Stimulated activated naive CD8-positive, alpha-beta T cell treated with anti-CD3 and anti-CD28 coated beads, Interleukin-15, amount 100 ng/mL, for 72 hours (primary cell): ENCODE data around the gene SLMAP.
"Not testable (repeated sequence)": the region's sequence is repeated elsewhere in the genome, so short reads cannot be mapped to it uniquely, and the experiment has no call there.

Experiments used
- ATAC-seq: fragments of 150-1000 bp; cut with Tn5 transposase; 2 replicates; pipeline ENCODE4 v1.10.0; 2021; ENCODE audit warnings: mild to moderate bottlenecking, moderate library complexity
- DNase-seq, 2 donors: peaks; one replicate each; pipeline ENCODE4 v3.0.0; 2021 to 2022
- H3K27ac Mint-ChIP-seq, 2 donors: one replicate each; pipeline ENCODE4 v1.8.0; 2022; ENCODE audit warnings: mild to moderate bottlenecking in 2 of 2, mixed read lengths in 2 of 2, moderate library complexity in 2 of 2
- H3K27me3 Mint-ChIP-seq: one replicate; pipeline ENCODE4 v1.8.0; 2022; ENCODE audit warnings: mixed read lengths
- H3K4me1 Mint-ChIP-seq: one replicate; pipeline ENCODE4 v1.8.0; 2022; ENCODE audit warnings: mild to moderate bottlenecking, mixed read lengths
- H3K4me3 Mint-ChIP-seq, 2 donors: one replicate each; pipeline ENCODE4 v1.8.0; 2022; ENCODE audit warnings: mild to moderate bottlenecking in 2 of 2, mixed read lengths in 2 of 2, moderate library complexity in 1 of 2
- H3K9me3 Mint-ChIP-seq, 2 donors: one replicate each; pipeline ENCODE4 v1.8.0; 2022; ENCODE audit warnings: mixed read lengths in 2 of 2

Gene SLMAP

DNA sequence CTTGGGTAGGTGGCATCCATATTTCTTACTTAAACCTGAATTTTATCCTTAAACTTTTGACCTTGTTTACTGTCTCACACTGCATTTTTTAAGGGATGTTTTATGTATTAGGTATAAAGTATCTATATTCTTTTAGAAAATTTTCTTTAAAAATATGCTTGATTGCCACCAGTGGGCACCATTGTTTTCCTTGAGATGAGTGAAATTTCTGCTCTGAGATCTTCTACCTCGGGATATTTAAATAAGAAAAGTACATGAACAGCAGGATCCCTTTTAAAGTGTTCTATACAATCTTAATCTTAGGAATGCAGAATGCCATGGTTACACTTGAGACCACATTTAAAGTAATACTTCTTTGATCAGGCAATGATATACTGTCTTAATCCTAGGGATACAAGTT, 108.7 kb downstream of the SLMAP start:
- no peaks in the 10 kb centered on the region for H3K4me1 Mint-ChIP-seq
- H3K27me3 Mint-ChIP-seq, result no peaks in the 10 kb centered on the region
- ATAC-seq (no peak), DNase-seq (no peak)
- no peak overlapping the region for H3K27ac Mint-ChIP-seq
- no peak overlapping the region for H3K4me3 Mint-ChIP-seq
- no peaks in the 10 kb centered on the region for H3K9me3 Mint-ChIP-seq

DNA sequence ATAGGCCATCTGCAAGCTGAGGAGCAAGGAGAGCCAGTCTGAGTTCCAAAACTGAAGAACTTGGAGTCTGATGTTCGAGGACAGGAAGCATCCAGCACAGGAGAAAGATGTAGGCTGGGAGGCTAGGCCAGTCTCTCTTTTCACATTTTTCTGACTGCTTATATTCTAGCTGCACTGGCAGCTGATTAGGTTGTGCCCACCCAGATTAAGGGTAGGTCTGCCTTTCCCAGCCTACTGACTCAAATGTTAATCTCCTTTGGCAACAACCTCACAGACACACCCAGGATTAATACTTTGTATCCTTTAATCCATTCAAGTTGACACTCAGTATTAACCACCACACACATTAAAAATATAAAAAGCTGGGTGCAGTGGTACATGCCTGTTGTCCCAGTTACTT, 113.0 kb downstream of the SLMAP start:
- not testable (repeated sequence) for ATAC-seq, H3K27me3 Mint-ChIP-seq, H3K4me3 Mint-ChIP-seq, H3K9me3 Mint-ChIP-seq, DNase-seq, H3K4me1 Mint-ChIP-seq, H3K27ac Mint-ChIP-seq

DNA sequence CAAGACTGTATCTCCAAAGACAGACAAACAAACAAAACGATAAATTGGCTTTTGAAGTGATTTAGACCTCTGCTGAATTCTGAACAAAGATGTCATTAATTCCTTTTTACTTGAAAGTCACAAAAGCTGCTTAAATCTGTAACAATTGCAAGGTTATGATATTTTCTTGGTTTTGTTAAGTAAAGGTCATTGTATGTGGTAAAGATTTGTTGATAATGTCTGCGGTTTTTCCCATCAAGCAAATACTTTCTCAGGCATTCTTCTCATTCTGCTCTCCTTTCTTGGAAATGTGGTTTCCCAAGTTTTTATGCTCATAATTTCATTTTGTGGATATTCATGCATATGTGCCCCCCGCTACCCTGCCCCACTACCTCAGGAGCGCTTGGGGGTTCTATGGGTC, 116.5 kb downstream of the SLMAP start:
- DNase-seq, result no peak
- Mint-ChIP-seq H3K4me1 (no peaks in the 10 kb centered on the region), H3K27me3 (no peaks in the 10 kb centered on the region), H3K27ac (peak overlapping the region in 1 of 2 donors; percentile 64), H3K4me3 (no peak overlapping the region), H3K9me3 (no peaks in the 10 kb centered on the region)
- ATAC-seq, result no peak

DNA sequence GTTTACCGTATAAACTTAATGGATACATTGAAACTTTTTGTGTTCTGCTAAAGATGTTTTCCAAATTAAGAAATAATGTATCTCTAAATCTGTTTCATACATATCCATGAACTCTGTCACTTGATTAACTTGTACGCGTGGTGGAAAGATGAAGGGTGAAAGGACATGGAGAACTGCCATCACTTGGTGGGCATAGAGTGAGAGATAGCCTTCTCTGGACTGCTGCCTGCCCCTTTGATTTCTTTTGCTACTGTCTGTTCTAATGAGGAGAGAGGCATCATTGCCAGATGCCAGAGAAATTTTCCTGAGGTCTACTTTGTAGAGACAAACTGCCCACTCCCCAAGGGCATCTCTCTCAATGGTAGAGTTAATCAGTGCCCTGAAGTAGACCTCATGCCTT, 120.5 kb downstream of the SLMAP start:
- Mint-ChIP-seq H3K27me3 (no peaks in the 10 kb centered on the region), H3K4me3 (no peak overlapping the region)

DNA sequence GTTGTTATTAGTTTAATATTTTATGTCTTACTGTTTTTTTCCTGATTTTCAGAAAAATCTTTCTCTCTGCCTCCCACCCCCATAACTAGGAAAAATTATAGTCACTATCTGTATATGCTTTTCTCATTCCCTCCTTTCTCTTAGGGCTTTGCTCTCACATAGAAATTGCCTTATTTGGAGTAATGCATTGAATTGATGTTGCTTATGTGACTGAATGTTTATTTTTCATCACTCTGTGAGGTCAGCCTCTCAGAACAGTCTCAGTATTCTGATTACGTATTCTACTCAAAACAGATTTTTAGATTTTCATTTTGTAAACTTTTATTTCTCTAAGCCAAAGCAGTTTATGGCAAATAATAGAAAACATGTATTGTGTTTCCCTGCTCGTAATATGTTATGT, 121.0 kb downstream of the SLMAP start:
- Mint-ChIP-seq H3K4me3 (no peak overlapping the region), H3K27me3 (no peaks in the 10 kb centered on the region), H3K4me1 (no peaks in the 10 kb centered on the region), H3K27ac (no peak overlapping the region), H3K9me3 (no peaks in the 10 kb centered on the region)
- no peak for DNase-seq
- ATAC-seq, result no peak

More for the DNA sequence above, 120.5 kb downstream of the SLMAP start:
- H3K4me1 Mint-ChIP-seq, result no peaks in the 10 kb centered on the region
- no peaks in the 10 kb centered on the region for H3K9me3 Mint-ChIP-seq
- no peak for ATAC-seq
- DNase-seq, result no peak
- no peak overlapping the region for H3K27ac Mint-ChIP-seq

DNA sequence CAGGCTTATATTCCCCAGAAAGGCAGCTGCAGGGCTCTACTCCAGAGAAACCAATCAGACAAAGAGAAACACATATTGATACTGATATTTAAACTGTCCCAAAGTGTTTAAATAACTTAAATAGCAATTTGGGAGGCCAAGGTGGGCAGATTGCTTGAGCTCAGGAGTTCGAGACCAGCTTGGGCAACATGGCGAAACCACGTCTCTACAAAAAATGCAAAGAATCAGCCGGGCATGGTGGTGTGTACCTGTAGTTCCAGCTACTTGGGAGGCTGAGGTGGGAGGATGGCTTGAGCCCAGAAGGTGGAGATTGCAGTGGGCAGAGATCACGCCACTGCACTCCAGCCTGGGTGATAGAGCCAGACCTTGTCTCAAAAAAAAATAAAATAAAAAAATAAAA, 128.3 kb downstream of the SLMAP start:
- DNase-seq, H3K4me3 Mint-ChIP-seq, H3K9me3 Mint-ChIP-seq, H3K27me3 Mint-ChIP-seq, H3K4me1 Mint-ChIP-seq, ATAC-seq: not testable (repeated sequence)
- peak overlapping the region in 1 of 2 donors; percentile 88 for H3K27ac Mint-ChIP-seq

DNA sequence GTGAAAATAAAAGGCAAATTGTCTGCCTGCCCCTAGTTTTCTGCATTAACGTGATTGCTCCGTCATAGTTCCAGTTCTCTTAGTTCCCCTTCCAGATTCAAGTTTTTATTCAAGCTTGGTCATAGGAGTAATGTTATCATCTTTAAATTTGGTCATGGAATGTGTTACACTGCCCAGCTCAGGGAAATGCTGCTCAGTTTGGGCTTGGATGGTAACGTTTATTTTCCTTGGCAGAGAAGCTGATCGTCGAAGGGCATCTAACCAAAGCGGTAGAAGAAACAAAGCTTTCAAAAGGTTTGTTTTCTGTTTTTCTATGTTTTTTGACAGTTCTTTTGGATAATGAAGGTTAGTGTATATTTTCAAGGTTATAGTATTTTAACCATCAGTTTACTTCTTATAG, 133.7 kb downstream of the SLMAP start:
- H3K27me3 Mint-ChIP-seq, result no peaks in the 10 kb centered on the region
- H3K9me3 Mint-ChIP-seq, result no peaks in the 10 kb centered on the region
- no peak overlapping the region for H3K4me3 Mint-ChIP-seq
- no peak for DNase-seq
- no peak overlapping the region for H3K27ac Mint-ChIP-seq
- H3K4me1 Mint-ChIP-seq, result no peaks in the 10 kb centered on the region
- ATAC-seq, result no peak

DNA sequence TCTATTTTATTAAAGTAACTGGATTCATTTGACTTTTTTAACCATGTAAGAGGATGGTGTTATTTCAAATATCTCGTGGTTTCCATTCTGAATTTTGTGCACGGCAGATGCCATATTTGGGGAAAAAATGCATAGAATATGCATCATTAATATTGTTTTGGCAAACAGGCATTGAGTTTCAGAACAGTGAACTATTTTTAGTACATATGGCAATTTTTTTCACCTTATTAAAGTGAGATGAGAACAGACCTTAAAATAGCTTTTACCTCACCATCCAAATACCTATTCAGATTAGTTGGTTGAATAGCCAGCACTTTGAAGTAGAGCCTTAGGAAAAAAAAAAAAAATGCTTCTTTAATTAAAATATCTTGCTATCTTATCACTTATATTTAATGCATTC, 134.8 kb downstream of the SLMAP start:
- DNase-seq (no peak), ATAC-seq (no peak)
- Mint-ChIP-seq H3K4me1 (no peaks in the 10 kb centered on the region), H3K27ac (no peak overlapping the region), H3K27me3 (no peaks in the 10 kb centered on the region), H3K9me3 (no peaks in the 10 kb centered on the region), H3K4me3 (no peak overlapping the region)

DNA sequence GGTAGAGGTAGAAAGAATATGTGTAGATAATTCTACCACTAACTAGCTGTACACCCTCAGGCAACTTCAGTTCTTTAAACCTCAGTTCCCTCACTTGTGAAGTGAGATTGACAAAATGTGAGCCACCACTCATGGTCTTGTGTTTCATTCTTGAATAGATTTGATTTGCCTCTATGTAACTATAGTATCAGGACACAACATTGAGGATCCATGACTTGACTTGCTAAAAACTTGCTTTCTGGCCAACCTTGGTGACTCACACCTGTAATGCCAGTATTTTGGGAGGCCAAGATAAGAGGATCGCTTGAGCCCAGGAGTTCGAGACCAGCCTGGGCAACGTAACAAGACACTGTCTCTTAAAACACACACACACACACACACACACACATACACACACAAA, 136.3 kb downstream of the SLMAP start:
- H3K4me3 Mint-ChIP-seq, result no peak overlapping the region
- H3K27me3 Mint-ChIP-seq, result no peaks in the 10 kb centered on the region
- ATAC-seq, result no peak
- H3K4me1 Mint-ChIP-seq, result no peaks in the 10 kb centered on the region
- DNase-seq, result no peak
- no peak overlapping the region for H3K27ac Mint-ChIP-seq
- no peaks in the 10 kb centered on the region for H3K9me3 Mint-ChIP-seq

DNA sequence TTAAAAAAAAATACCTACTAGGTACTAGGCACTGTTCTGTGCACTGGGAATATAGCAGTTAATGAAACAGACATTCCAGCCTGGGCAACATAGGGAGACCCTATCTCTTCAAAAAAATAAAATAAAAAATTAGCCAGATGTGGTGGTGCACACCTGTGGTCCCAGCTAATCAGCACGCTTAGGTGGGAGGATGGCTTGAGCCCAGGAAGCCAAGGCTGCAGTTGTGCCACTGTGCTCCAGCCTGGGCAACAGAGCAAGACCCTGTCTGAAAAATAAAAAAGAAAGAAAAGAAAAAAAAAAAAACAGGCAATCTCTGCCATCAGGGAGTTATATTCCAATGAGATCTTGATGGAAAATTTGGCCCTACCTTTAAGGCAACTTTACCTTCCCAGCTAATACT, 137.0 kb downstream of the SLMAP start:
- Mint-ChIP-seq H3K27me3 (no peaks in the 10 kb centered on the region), H3K4me3 (no peak overlapping the region), H3K27ac (peak overlapping the region in 1 of 2 donors; percentile 61), H3K9me3 (no peaks in the 10 kb centered on the region), H3K4me1 (no peaks in the 10 kb centered on the region)
- DNase-seq, result no peak
- ATAC-seq, result no peak

DNA sequence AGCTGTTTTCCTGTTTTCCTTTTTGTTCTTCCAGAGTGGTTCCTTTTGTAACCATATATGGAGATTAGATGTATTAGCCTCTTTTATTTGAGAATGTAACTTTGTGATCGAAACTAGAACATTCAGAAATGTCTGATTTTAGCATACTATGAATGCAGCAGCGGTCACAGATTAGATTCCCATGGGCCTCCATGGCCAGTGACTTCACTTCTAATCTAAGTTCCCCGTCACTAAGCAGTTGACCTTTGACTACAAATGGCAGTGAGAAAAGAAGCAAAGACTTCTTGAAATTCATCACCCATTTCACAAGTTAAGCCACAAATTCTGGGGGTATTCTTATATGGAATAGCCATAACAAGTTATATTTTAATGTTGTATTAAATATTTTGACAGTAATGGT, 137.6 kb downstream of the SLMAP start:
- Mint-ChIP-seq H3K27me3 (no peaks in the 10 kb centered on the region), H3K27ac (no peak overlapping the region), H3K4me1 (no peaks in the 10 kb centered on the region), H3K4me3 (no peak overlapping the region), H3K9me3 (no peaks in the 10 kb centered on the region)
- DNase-seq (no peak), ATAC-seq (no peak)

DNA sequence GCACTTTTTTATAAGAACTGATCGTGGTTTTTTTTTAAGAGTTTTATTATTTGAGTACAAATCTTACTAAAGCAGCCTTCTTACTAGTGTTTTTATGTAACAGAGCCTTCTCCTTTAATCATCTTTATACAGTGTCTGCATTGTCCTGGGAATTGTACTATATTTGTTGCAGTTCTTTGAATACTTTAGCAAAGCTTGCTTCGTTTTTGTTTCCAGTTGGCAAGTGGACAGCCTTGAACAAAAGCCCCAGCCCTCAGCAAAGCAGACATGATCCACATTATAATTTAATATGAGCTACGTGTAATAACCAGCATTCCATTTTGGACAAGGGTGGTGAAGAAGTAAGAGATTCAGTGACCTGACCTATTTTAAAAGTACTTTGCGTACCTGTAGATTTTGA, 139.9 kb downstream of the SLMAP start:
- H3K27me3 Mint-ChIP-seq, result no peaks in the 10 kb centered on the region
- H3K9me3 Mint-ChIP-seq, result no peaks in the 10 kb centered on the region
- no peak for DNase-seq
- H3K4me1 Mint-ChIP-seq, result no peaks in the 10 kb centered on the region
- H3K4me3 Mint-ChIP-seq, result no peak overlapping the region
- no peak overlapping the region for H3K27ac Mint-ChIP-seq
- ATAC-seq, result no peak

DNA sequence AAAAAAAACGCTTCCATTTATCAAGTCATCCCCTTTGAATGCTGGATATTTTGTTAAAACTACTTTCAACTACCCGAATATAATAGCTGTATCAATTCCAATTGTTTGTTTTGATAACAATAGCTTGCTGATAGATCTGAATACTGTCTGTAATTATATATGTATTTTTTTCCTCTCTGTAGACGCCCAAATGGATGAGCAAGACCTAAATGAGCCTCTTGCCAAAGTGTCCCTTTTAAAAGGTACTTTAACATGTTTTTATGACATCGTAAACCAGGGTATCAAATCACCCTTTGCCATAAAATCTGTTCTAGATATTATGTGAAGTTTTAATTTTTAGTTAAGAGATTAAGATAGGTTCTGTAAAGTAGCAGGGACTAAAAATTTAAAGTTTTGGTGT, 140.6 kb downstream of the SLMAP start:
- Mint-ChIP-seq H3K4me3 (no peak overlapping the region), H3K4me1 (no peaks in the 10 kb centered on the region), H3K27ac (no peak overlapping the region), H3K27me3 (no peaks in the 10 kb centered on the region), H3K9me3 (no peaks in the 10 kb centered on the region)
- DNase-seq (no peak), ATAC-seq (no peak)

DNA sequence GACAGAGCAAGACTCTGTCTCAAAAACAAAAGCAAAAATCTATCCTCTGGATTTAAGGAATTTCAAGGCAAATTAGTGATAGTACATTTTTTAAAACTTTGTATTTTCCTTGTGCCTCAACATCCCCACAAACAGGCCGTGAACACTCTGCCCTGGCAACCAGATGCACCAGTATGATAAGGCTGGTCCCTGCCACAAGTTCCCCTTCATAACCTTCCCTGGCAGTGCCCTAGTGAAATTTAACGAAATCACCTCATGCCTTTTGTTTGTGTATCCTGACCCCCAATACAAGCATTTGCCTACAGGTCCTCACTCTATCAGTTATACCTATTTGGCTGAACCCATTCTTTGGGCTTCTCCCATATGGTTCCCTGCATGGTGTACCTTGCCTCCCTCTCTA, 144.7 kb downstream of the SLMAP start:
- Mint-ChIP-seq H3K9me3 (no peaks in the 10 kb centered on the region), H3K4me1 (no peaks in the 10 kb centered on the region), H3K27ac (no peak overlapping the region), H3K27me3 (no peaks in the 10 kb centered on the region), H3K4me3 (no peak overlapping the region)
- ATAC-seq (no peak), DNase-seq (no peak)

DNA sequence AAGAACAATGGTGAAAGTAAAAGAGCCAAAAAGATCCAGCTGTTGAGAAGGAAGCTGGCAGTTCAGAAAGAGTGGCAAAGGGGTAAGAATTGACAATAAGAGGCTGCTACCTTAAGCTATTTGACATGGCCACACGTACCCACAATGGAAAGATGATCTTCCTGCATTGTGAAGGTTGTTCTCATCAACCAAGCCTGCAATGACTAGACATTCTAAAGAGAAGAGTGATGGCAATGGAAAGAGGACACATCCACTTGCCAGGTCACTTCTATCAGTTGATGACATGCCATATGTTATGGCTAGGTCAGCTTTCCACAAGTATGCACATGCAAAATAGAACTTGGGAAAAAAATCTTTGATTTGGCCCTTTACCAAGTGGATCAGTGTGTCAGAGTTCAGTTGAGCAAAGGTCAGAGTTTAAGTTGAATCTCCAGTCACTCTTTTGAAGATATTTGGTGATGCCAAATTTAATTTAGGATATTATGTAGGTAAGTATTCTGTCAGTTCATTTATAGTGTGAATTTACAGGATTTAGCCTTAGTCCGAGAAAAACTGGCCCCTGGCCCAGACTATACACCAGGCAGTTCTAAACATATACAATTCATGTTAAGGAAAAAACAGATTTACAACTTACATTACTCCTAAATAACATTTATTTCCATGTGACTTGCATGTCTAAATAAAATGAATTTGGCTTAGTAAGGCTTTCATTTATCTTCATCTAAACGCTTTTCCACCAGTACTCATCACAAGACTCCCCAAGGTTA, 147.2 kb downstream of the SLMAP start:
- no peaks in the 10 kb centered on the region for H3K9me3 Mint-ChIP-seq
- no peak for ATAC-seq

DNA sequence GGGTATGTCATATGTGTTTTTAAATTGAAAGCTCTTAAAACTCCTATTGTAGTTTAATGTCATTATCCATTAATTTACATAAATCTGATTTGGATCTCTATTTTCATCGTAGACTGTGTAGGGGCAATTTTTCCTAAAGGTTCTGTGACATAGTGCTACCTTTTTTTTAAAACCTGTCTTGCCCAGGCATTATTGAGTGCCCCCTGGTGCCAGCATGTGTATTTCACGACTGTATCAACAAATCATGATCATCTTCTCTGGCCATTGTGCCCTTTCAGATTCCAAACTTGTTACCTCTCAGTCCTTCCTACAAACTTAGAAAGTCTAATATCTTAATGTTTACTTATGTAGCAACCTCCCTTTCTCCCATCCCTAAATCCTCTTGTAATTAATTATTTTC, 154.9 kb downstream of the SLMAP start:
- Mint-ChIP-seq H3K4me3 (no peak overlapping the region), H3K27ac (no peak overlapping the region), H3K9me3 (no peaks in the 10 kb centered on the region), H3K4me1 (no peaks in the 10 kb centered on the region), H3K27me3 (no peaks in the 10 kb centered on the region)
- ATAC-seq (no peak), DNase-seq (no peak)

More for the DNA sequence above, 147.2 kb downstream of the SLMAP start:
- Mint-ChIP-seq H3K4me1 (no peaks in the 10 kb centered on the region), H3K27me3 (no peaks in the 10 kb centered on the region), H3K27ac (peak overlapping the region in 1 of 2 donors; percentile 55), H3K4me3 (no peak overlapping the region)
- DNase-seq, result no peak

DNA sequence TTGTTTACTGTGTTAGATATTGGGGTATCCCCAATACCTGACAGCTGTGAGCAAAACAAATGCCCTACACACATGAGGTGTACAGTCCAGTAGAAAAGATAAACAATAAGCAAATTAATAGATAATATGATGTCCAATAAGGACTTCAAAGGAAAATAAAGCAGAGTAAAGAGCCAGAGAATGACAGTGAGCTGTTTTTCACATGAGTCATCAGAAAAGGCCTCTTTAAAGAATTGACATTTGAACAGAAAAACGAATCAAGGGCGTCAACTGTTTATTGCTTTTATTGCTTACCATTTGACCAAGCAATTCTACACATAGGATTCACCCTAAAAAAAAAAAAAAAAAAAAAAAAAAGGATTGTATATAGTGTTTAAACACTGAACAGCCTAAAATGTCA, 155.5 kb downstream of the SLMAP start:
- Mint-ChIP-seq H3K4me3 (no peak overlapping the region), H3K27ac (no peak overlapping the region), H3K9me3 (no peaks in the 10 kb centered on the region), H3K4me1 (no peaks in the 10 kb centered on the region), H3K27me3 (no peaks in the 10 kb centered on the region)
- no peak for DNase-seq
- ATAC-seq, result no peak
